Right ventricle myocardium superior (tissue), 1 donor: Measurements from ENCODE around the gene CIAO3. TPM values are rescaled to one million over a fixed set of nuclear protein-coding genes. Genes with fewer than 3 reads are reported as not detected.
A peak's percentile ranks its signal among the peaks of the same experiment; 100 is the strongest.

Experiments
- ATAC-seq: fragments of 200-7000 bp; cut with Tn5 transposase; one replicate; pipeline ENCODE4 v1.9.1; 2020; ENCODE audit warnings: mild to moderate bottlenecking; ENCODE audit not compliant: poor library complexity
- DNase-seq: peaks from one replicate; pipeline ENCODE4 v3.0.0-alpha.2; 2020
- intact Hi-C: fragments of 100-400 bp; cut with DNase I; formaldehyde crosslinking; loops from one replicate; pipeline ENCODE4 v1.11.2; 2022
- total RNA-seq: library from RNA; stranded (reverse); fragmentation: NEBNext Ultra II Directional; extraction: Animal tissue kit (Norgen Biotek cat#: 25700); gene quantifications from one replicate; pipeline ENCODE4 v1.2.1, GENCODE V29; 2021
- donor health status: DM: no; HTN: yes; CAD: no; lungs with severe emphysema.

CIAO3 gene
- total RNA-seq, 1 donor from 2014 or later, result 29.2 TPM

DNA sequence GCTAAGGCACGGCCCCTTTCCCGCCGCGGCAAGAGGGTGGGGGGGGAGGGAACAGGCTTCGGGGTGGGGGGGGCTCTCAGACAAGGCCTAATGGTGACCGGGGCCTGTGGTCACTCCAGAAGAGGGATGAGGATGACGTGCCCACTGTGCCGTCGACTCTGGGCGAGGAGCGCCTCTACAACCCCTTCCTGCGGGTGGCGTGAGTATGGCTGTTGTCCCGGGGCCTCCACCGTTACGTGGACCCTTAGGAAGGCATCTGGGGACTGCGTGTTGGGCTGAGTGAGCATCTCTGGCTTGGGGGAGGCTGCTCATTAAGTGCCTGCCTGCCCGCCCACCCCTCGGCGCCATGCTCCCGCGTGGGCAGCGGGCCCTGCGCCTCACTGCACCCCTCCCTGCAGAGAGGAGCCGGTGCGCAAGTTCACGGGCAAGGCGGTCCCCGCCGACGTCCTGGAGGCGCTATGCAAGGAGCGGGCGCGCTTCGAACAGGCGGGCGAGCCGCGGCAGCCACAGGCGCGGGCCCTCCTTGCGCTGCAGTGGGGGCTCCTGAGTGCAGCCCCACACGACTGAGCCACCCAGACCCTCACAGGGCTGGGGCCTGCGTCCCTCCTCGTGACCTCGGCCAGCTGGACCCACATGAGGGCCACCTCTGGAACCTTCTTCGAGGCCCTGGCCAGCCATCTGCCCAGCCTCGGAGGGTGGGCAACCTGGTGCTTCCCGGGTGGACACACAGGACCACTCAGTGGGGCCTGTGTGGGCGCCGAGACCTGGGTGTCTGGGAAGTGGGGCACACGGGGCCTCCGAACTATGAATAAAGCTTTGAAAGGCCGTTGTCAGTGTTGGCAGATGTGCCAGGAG is 11.7 kb downstream of the CIAO3 start:
- DNase-seq (no peak), ATAC-seq (no peak)
- intact Hi-C loops, result no loop called here

GRCh38 chr16:728131-728889 is 12.5 kb downstream of the CIAO3 start:
- ATAC-seq, result peak; percentile 41
- intact Hi-C loops, result no loop called here
- DNase-seq, result peak; percentile 78

GRCh38 chr16:727291-727977 is 13.4 kb downstream of the CIAO3 start:
- ATAC-seq, result peak; percentile 5
- DNase-seq, result no peak
- intact Hi-C loops, result no loop called here

GRCh38 chr16:726438-727290 is 14.1 kb downstream of the CIAO3 start, which contains the start of the genes CCDC78 and HAGHL:
Gene CCDC78, minus strand, starts transcription at chr16:726443. Its CDS starts 76 bp downstream, at chr16:726367.
Gene HAGHL, plus strand, starts transcription at chr16:727106. Its CDS starts 404 bp downstream, at chr16:727510.
- intact Hi-C loops, result no loop called here
- DNase-seq (peak; percentile 79), ATAC-seq (peak; percentile 50)

- intact Hi-C loops, result no loop called here
- DNase-seq (no peak), ATAC-seq (no peak)
Observed at GRCh38 chr16:726188-726437, 14.7 kb downstream of the CIAO3 start.

- intact Hi-C loops, result no loop called here
- DNase-seq (no peak), ATAC-seq (no peak)
Observed at GRCh38 chr16:725463-726187, 15.2 kb downstream of the CIAO3 start.

GRCh38 chr16:725041-725376 is 15.8 kb downstream of the CIAO3 start:
- intact Hi-C loops, result no loop called here
- DNase-seq, result no peak
- no peak for ATAC-seq

GRCh38 chr16:724188-725040 is 16.4 kb downstream of the CIAO3 start:
- DNase-seq (no peak), ATAC-seq (no peak)
- intact Hi-C loops, result no loop called here

- ATAC-seq (no peak), DNase-seq (no peak)
- intact Hi-C loops, result no loop called here
Observed at GRCh38 chr16:723695-724094, 17.1 kb downstream of the CIAO3 start.

DNA sequence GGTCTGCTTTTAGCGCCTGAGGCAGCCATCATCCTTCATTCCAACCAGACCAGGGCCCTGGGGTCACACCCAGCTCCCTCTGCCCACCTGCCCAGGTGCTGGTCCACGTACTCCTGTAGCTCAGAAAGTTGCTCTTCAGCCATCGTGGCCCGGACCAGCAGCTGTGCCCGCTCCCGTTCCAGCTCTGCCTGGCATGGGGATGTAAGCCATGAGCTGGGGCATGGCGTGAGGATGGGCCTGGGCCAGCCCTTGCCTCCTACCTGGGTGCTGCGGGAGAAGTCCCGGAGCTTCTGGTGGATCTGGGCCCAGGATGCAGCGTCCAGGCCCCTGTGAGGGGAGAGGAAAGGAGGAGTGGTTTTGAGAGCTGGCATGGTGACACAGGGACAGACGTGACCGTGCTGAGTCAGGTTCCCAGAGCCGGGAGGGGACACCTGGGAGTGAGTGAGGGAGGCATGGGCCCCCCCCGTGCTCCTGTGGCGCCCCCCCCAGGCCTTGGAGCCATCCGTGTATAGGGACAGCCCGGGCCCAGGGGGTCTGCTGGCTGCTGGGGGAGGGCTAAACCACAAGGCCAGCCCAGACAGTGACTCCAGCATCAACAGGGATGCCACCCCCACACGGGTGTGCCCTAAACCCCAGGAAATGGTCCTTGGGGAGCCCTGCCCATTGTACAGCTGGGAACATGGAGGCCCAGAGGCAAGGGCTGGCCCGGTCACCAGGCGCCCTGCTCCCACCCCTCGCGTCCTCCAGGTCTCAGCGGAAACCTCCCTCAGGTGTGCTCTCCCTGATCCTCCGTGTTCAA is 17.8 kb downstream of the CIAO3 start:
- intact Hi-C loops, result no loop called here
- ATAC-seq (no peak), DNase-seq (no peak)

DNA sequence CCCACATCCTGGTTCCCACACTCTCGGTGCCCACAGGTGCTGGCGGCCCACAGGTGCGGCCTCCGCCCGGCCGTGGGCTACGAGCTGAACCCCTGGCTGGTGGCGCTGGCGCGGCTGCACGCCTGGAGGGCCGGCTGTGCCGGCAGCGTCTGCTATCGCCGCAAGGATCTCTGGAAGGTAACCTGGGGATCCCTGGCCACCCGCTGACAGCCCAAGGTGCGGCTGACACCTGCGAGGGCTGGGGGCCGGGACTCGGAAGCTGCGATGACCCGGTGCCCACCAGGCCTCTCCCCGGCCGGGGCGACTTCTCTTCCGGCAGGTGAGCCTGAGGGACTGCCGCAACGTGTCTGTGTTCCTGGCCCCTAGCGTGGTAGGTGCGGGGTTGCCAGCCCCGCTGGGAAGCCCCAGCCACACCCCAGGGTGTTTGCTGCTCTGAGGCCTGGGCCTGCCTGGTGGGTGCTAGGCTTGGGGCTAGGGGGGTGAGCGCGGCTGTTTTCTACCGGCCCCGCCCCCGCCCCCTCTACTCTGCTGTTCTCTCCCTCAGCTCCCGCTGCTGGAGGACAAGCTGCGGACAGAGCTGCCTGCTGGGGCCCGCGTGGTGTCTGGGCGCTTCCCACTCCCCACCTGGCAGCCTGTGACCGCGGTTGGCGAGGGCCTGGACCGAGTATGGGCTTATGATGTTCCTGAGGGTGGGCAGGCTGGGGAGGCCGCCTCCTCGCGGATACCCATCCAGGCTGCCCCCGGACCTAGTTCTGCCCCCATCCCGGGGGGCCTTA is 18.8 kb downstream of the CIAO3 start:
- DNase-seq, result no peak
- no peak for ATAC-seq
- intact Hi-C loops, result no loop called here

DNA sequence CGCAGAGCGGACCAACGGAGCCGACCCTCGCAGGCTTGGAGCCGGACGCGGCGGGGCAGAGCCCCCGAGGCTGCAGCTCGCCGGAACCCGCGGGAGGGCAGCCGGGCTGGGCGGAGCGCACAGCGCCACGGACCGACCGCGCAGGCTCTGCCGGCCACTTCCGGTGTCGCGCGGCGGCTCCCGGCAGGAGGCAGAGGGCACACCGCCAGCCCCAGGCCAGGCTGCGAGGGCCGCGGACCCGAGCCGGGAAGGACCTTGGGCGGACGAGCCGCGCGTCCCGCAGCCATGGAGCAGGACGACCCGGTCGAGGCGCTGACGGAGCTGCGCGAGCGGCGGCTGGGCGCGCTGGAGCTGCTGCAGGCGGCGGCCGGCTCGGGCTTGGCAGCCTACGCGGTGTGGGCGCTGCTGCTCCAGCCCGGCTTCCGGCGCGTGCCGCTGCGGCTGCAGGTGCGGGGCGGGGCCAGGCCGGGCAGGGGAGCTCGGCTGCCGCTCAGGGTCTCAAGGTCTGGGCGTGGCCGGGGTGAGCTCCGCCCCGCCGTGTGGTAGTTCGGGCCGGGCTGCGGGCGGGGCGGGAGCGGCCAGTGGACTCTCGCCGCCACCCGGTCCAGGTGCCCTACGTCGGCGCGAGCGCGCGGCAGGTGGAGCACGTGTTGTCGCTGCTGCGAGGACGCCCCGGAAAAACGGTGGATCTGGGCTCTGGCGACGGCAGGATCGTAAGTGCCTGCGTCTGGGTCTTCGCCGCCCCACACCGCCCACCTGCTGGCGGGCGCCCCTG is 19.6 kb downstream of the CIAO3 start, which contains the start of gene ANTKMT:
ANTKMT (plus strand) TSS at position 157 of the 775 bp plus-strand sequence; CDS start at position 286, 129 bp downstream.
- intact Hi-C loops, result no loop called here

GRCh38 chr16:720447-720989 is 20.3 kb downstream of the CIAO3 start:
- DNase-seq, result no peak
- intact Hi-C loops, result no loop called here
- ATAC-seq, result peak; percentile 50

More for the DNA sequence above, 19.6 kb downstream of the CIAO3 start, which contains the start of gene ANTKMT:
- ATAC-seq (peak; percentile 90), DNase-seq (peak; percentile 86)

GRCh38 chr16:719815-720446 is 20.9 kb downstream of the CIAO3 start:
- ATAC-seq, result no peak
- intact Hi-C loops, result no loop called here
- no peak for DNase-seq
